ENCODE measurements around the gene CLTC. TPM values are rescaled to one million over a fixed set of nuclear protein-coding genes. Genes with fewer than 3 reads are reported as not detected.

CLTC gene
- total RNA-seq, 1 experiment from 2014 or later: 206 TPM

DNA sequence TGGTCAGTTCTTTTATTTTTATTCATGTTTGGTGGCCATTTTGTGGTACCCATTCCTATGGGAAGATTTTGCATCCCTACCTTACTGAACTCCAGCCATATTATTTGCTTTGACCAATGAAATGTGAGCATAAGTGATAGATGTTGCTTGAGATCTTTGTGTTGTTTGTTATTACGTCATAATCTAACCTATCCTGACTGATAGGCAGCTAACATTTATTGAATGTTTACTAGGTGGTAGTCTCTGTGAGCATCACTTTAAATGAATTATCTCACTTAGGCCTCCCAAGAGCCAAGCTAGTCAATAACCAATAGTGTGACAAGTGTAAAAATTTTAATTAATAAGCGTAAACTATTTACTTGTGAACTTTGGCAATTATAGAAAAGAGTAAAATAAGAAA lies 125.3 kb downstream of the CLTC start:
- Histone ChIP-seq H3K4me1 (replicated peaks; ENCODE audit: insufficient read depth) (peaks cover 3% of the 10 kb centered on the region; the same call in 1 of the 2 replicates), H3K4me2 (no peak overlapping the region), H3K79me2 (ENCODE audit: low read depth) (no peaks in the 10 kb centered on the region), H4K20me1 (ENCODE audit: insufficient read depth) (no peaks in the 10 kb centered on the region), H3K27me3 (ENCODE audit: insufficient read depth, low read depth) (no peaks in the 10 kb centered on the region), H3K4me3 (no peak overlapping the region), H2AFZ (no peak overlapping the region), H3K27ac (no peak overlapping the region), H3K36me3 (ENCODE audit: low read depth) (peaks cover 13% of the 10 kb centered on the region; the same call in 1 of the 2 replicates), H3K9me3 (ENCODE audit: insufficient read depth, low read depth) (no peaks in the 10 kb centered on the region), H3K9me2 (ENCODE audit: insufficient read depth) (no peaks in the 10 kb centered on the region), H3F3A (ENCODE audit: insufficient read depth, low read depth) (peaks cover 27% of the 10 kb centered on the region)
- ChIA-PET CTCF (no interaction called here), POLR2A (ENCODE audit: unreplicated experiment) (no interaction called here)
- DNase-seq: no peak
- BruUV-seq (replicated peaks): no TSS peak
- intact Hi-C loops (cut with micrococcal nuclease; ENCODE audit: unreplicated experiment): no loop called here
- TF ChIP-seq, protein P1, sequence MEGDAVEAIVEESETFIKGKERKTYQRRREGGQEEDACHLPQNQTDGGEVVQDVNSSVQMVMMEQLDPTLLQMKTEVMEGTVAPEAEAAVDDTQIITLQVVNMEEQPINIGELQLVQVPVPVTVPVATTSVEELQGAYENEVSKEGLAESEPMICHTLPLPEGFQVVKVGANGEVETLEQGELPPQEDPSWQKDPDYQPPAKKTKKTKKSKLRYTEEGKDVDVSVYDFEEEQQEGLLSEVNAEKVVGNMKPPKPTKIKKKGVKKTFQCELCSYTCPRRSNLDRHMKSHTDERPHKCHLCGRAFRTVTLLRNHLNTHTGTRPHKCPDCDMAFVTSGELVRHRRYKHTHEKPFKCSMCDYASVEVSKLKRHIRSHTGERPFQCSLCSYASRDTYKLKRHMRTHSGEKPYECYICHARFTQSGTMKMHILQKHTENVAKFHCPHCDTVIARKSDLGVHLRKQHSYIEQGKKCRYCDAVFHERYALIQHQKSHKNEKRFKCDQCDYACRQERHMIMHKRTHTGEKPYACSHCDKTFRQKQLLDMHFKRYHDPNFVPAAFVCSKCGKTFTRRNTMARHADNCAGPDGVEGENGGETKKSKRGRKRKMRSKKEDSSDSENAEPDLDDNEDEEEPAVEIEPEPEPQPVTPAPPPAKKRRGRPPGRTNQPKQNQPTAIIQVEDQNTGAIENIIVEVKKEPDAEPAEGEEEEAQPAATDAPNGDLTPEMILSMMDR (conservative IDR thresholded peaks at IDR 0.05): no peak
- no peak for TF ChIP-seq EZH2 (IDR thresholded peaks at IDR 0.05; ENCODE audit: low read depth)

Other genes with a start within 250 kb of the CLTC start
- 32.8 and 38.9 TPM in 2 replicates for gene DHX40, start 54.3 kb upstream of the CLTC start, total RNA-seq (2021)
- gene PTRH2, start 87.5 kb downstream of the CLTC start, total RNA-seq (2021): 23.3 and 25.9 TPM in 2 replicates
- gene VMP1, start 87.8 kb downstream of the CLTC start, total RNA-seq (2021): 222 and 236 TPM in 2 replicates